ENCODE results near the gene PPP1CB. TPM values are rescaled to one million over a fixed set of nuclear protein-coding genes. Genes with fewer than 3 reads are reported as not detected.
"Not testable (repeated sequence)": the region's sequence is repeated elsewhere in the genome, so short reads cannot be mapped to it uniquely, and the experiment has no call there.

Gene PPP1CB
- total RNA-seq, 1 donor from 2014 or later = 272 TPM

DNA sequence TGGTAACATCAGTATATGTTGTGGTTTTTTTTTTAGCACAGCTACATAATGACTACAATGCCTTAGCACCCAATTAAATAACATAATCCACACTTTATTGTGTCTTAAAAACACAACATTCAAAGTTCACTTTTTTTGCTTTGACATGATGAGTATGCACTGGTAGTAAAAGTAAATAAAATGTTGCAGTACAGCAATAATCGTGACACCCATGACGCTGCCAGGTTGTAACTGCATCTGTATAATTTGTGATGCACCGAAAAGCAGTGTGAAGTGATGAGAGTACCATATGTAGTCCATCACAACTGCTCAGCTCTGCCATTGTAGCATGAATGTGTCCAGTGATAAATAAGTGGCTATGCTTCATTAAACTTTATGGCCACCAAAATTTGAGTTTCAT, 15.7 kb downstream of the PPP1CB start:
- no peaks in the 10 kb centered on the region for H3K27me3 Mint-ChIP-seq (ENCODE audit: low read depth)
- H3K9me3 Mint-ChIP-seq = no peaks in the 10 kb centered on the region
- intact Hi-C loops (cut with micrococcal nuclease) = no loop called here
- H3K4me1 Mint-ChIP-seq (ENCODE audit: low read depth) = peaks cover 40% of the 10 kb centered on the region
- H3K36me3 Mint-ChIP-seq (ENCODE audit: low read depth) = peaks cover 48% of the 10 kb centered on the region
- DNase-seq (ENCODE audit: low spot score) = no peak
- H3K4me3 Mint-ChIP-seq (ENCODE audit: low read depth) = no peak overlapping the region
- H3K27ac Mint-ChIP-seq = no peak overlapping the region

DNA sequence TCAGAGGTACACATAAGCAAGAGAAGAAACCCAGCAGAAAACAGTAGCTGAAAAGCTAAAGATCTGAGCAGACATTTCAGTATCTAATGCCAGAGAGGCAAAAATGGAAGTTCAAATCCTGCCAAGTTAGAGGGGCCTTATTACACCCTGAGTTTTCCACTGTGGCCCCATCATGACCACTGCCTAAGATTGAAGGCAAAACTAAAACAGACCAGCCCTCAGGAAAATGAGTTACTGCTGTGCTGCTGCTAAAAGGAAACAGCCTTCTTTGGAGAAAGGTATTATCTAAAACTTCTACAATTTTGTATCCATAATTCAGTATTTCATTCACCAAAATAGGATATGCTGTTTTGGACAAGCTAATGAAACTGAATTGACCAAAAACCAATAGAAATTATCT, 16.8 kb downstream of the PPP1CB start:
- intact Hi-C loops (cut with micrococcal nuclease) = no loop called here
- no peak for DNase-seq (ENCODE audit: low spot score)
- Mint-ChIP-seq H3K27ac (no peak overlapping the region), H3K4me1 (ENCODE audit: low read depth) (peaks cover 43% of the 10 kb centered on the region), H3K9me3 (no peaks in the 10 kb centered on the region), H3K27me3 (ENCODE audit: low read depth) (no peaks in the 10 kb centered on the region), H3K4me3 (ENCODE audit: low read depth) (no peak overlapping the region), H3K36me3 (ENCODE audit: low read depth) (peaks cover 41% of the 10 kb centered on the region)

DNA sequence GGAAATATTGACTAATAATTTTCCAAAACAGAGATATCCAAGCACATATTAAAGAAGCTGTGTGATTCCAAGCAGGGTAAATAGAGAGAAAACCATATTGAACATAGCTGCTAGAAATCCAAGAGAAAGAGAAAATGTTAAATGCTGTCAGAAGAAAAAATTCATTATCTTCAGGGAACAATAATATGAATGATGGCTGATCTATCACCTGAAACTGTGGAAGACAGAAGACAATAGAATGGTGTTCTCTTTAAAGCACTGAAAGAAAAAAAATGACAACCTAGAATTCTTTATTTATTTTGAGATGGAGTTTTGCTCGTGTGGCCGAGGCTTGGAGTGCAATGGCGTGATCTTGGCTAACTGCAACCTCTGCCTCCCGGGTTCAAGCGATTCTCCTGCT, 17.3 kb downstream of the PPP1CB start:
- no peaks in the 10 kb centered on the region for H3K27me3 Mint-ChIP-seq (ENCODE audit: low read depth)
- peaks cover 42% of the 10 kb centered on the region for H3K4me1 Mint-ChIP-seq (ENCODE audit: low read depth)
- DNase-seq (ENCODE audit: low spot score) = no peak
- intact Hi-C loops (cut with micrococcal nuclease) = no loop called here
- H3K36me3 Mint-ChIP-seq (ENCODE audit: low read depth) = peaks cover 37% of the 10 kb centered on the region
- H3K4me3 Mint-ChIP-seq (ENCODE audit: low read depth) = no peak overlapping the region
- H3K9me3 Mint-ChIP-seq = no peaks in the 10 kb centered on the region
- no peak overlapping the region for H3K27ac Mint-ChIP-seq

DNA sequence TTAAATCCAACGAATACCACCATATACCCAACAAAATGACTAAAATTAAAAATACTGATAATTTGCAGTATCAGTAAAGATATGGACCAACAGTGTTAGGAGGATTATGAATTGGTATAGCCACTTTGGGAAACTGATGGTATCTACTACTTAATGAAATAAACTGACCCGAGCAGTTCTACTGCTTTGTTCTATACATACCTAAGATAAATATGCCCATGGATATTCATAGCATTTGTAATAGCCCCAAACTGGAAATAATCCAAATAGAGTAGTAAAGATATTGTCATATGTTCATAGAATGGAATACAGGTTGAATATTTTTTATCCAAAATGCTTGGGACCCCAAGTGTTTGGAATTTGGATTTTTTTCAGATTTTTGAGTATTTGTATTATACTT, 20.7 kb downstream of the PPP1CB start:
- intact Hi-C loops (cut with micrococcal nuclease) = no loop called here
- Mint-ChIP-seq H3K4me3 (ENCODE audit: low read depth) (no peak overlapping the region), H3K27me3 (ENCODE audit: low read depth) (no peaks in the 10 kb centered on the region), H3K4me1 (ENCODE audit: low read depth) (peaks cover 39% of the 10 kb centered on the region), H3K27ac (no peak overlapping the region), H3K9me3 (no peaks in the 10 kb centered on the region), H3K36me3 (ENCODE audit: low read depth) (peaks cover 39% of the 10 kb centered on the region)
- no peak for DNase-seq (ENCODE audit: low spot score)

DNA sequence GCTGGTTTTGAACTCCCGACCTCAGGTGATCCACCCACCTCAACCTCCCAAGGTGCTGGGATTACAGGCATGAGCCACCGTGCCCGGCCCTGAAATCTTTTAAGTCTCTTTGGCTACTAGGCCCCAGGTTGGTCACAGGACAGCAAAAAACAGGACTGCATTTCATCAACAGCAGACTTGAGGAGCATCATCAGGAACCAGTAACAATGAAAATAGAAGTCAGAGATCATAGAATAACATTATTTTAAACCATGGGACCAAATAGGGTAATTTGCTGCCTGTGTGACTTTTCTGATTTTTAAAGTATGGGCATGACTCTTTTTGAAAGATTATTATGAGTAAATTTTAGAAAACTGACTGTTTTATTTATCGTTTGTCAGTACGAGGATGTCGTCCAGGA, 24.8 kb downstream of the PPP1CB start:
- H3K4me1 Mint-ChIP-seq (ENCODE audit: low read depth) = peaks cover 23% of the 10 kb centered on the region
- DNase-seq (ENCODE audit: low spot score) = no peak
- H3K36me3 Mint-ChIP-seq (ENCODE audit: low read depth) = peaks cover 49% of the 10 kb centered on the region
- H3K27me3 Mint-ChIP-seq (ENCODE audit: low read depth) = no peaks in the 10 kb centered on the region
- no peak overlapping the region for H3K27ac Mint-ChIP-seq
- H3K4me3 Mint-ChIP-seq (ENCODE audit: low read depth) = no peak overlapping the region
- H3K9me3 Mint-ChIP-seq = no peaks in the 10 kb centered on the region
- intact Hi-C loops (cut with micrococcal nuclease) = no loop called here

DNA sequence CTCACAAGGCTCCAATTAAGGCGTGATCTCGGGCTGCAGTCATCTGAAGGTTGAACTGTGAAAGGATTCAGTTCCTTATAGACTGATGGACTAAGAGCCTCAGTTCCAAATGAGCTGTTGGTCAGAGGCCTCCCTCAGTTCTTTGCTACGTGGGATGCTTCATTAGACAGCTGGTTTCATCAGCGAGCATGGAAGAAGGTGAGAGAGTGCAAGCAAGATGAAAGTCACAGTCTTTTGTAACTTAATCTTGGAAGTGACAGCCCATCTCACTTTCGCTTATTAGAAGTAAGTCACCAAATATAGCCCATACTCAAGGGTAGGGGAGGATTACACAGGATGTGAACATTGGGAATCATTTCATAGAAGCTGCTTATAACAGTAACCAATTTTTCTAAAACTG, 26.8 kb downstream of the PPP1CB start:
- H3K4me1 Mint-ChIP-seq (ENCODE audit: low read depth) = peaks cover 16% of the 10 kb centered on the region
- H3K27ac Mint-ChIP-seq = no peak overlapping the region
- no peaks in the 10 kb centered on the region for H3K27me3 Mint-ChIP-seq (ENCODE audit: low read depth)
- H3K36me3 Mint-ChIP-seq (ENCODE audit: low read depth) = peaks cover 62% of the 10 kb centered on the region
- no peaks in the 10 kb centered on the region for H3K9me3 Mint-ChIP-seq
- DNase-seq (ENCODE audit: low spot score) = no peak
- intact Hi-C loops (cut with micrococcal nuclease) = no loop called here
- H3K4me3 Mint-ChIP-seq (ENCODE audit: low read depth) = no peak overlapping the region

DNA sequence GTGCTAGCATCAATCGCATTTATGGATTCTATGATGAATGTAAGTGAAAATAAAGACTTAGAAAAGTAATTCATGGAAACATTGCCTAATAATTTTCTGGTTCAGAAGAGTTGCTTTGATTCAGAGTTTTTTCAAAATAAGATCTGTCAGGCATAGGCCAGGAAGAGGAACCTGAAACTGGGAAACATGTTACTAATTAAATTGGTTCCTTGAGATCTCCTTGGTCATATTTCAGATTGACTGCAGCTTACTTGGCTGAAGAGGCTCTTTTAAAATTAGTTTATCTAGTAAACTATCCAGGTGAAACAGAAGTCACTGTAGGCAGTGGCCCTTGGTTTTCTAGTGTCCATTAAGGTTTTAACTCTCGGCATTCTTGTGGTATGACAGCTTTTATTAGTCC, 27.4 kb downstream of the PPP1CB start:
- Mint-ChIP-seq H3K4me3 (ENCODE audit: low read depth) (no peak overlapping the region), H3K9me3 (no peaks in the 10 kb centered on the region), H3K27ac (no peak overlapping the region), H3K4me1 (ENCODE audit: low read depth) (peaks cover 15% of the 10 kb centered on the region), H3K36me3 (ENCODE audit: low read depth) (peaks cover 68% of the 10 kb centered on the region), H3K27me3 (ENCODE audit: low read depth) (no peaks in the 10 kb centered on the region)
- DNase-seq (ENCODE audit: low spot score) = no peak
- intact Hi-C loops (cut with micrococcal nuclease) = no loop called here

DNA sequence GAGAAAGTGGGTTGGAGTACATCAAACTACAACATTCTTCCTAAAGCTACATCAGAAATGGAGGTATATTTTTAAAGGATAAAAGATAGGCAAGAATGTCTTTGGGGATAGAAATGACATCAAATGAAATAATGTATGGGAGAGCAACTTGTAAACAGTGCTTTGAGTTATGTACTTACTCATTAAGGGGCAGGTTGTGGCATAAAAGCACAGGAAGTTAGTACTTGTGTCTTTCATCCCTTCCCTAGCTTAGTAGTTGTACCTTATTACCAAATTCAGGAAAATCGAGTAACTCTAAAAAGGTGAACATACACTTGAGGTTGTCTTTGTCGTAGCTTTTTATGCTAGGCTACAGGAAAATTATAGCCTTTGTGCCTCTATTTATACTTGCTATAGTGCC, 28.9 kb downstream of the PPP1CB start:
- intact Hi-C loops (cut with micrococcal nuclease) = no loop called here
- H3K4me1 Mint-ChIP-seq (ENCODE audit: low read depth) = peaks cover 14% of the 10 kb centered on the region
- no peaks in the 10 kb centered on the region for H3K27me3 Mint-ChIP-seq (ENCODE audit: low read depth)
- peaks cover 73% of the 10 kb centered on the region for H3K36me3 Mint-ChIP-seq (ENCODE audit: low read depth)
- no peak overlapping the region for H3K27ac Mint-ChIP-seq
- H3K9me3 Mint-ChIP-seq = no peaks in the 10 kb centered on the region
- DNase-seq (ENCODE audit: low spot score) = no peak
- no peak overlapping the region for H3K4me3 Mint-ChIP-seq (ENCODE audit: low read depth)

DNA sequence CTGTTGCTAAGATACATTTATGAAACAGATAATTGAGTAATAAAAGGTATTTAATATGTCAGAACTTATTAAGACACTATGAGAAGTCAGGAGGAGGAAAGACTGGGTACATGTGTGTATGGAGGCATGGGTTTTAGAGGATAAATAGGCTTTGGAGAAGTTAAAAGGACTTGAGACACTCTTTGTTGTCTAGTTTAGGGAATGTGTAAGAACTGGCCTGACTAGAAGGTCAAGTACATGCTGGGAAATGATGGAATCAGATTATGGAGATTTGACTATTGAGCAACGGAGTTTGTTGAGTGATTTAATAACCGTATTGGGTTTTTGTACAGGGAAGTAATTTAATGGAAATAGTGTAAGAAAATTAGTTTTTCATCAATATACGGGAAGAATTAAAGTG, 30.8 kb downstream of the PPP1CB start:
- Mint-ChIP-seq H3K4me1 (ENCODE audit: low read depth) (peaks cover 8% of the 10 kb centered on the region), H3K9me3 (no peaks in the 10 kb centered on the region), H3K36me3 (ENCODE audit: low read depth) (peaks cover 65% of the 10 kb centered on the region), H3K27ac (no peak overlapping the region), H3K4me3 (ENCODE audit: low read depth) (no peak overlapping the region), H3K27me3 (ENCODE audit: low read depth) (no peaks in the 10 kb centered on the region)
- intact Hi-C loops (cut with micrococcal nuclease) = no loop called here
- DNase-seq (ENCODE audit: low spot score) = no peak

DNA sequence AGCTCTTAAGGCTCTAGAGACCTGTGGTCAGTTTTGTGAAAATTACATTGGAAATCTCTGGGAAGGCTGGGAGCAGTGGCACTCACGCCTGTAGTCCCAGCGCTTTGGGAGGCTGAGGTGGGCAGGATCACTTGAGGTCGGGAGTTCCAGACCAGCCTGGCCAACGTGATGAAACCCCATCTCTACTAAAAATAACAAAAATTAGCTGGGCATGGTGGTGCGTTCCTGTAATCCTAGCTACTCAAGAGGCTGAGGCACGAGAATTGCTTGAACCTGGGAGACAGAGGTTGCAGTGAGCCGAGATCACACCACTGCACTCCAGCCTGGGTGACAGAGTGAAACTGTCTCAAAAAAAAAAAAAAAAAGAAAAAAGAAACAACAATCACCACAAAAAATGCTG, 32.9 kb downstream of the PPP1CB start:
- H3K4me3 Mint-ChIP-seq (ENCODE audit: low read depth); H3K27me3 Mint-ChIP-seq (ENCODE audit: low read depth); H3K9me3 Mint-ChIP-seq; intact Hi-C loops (cut with micrococcal nuclease); DNase-seq (ENCODE audit: low spot score); H3K27ac Mint-ChIP-seq; H3K4me1 Mint-ChIP-seq (ENCODE audit: low read depth): not testable (repeated sequence)
- peaks cover 66% of the 10 kb centered on the region for H3K36me3 Mint-ChIP-seq (ENCODE audit: low read depth)

DNA sequence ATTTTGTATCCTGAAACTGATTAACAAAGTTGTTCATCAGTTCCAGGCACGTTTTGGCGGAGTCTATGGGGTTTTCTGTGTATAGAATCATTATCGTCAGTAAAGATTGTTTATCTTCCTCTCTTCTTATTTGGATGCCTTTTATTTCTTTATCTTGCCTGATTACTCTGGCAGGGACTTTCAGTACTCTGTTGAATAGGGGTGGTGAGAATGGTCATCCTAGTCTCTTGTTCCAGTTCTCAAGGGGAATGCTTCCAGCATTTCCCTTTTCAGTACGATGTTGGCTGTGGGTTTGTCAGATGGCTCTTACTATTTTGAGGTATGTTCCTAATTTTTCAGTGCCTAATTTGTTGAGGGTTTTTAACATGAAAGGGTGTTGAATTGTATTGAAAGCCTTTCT, 45.0 kb downstream of the PPP1CB start:
- intact Hi-C loops (cut with micrococcal nuclease) = no loop called here
- no peak for DNase-seq (ENCODE audit: low spot score)
- Mint-ChIP-seq H3K27me3 (ENCODE audit: low read depth) (no peaks in the 10 kb centered on the region), H3K4me3 (ENCODE audit: low read depth) (no peak overlapping the region), H3K9me3 (peaks cover 11% of the 10 kb centered on the region), H3K27ac (no peak overlapping the region), H3K4me1 (ENCODE audit: low read depth) (peaks cover 14% of the 10 kb centered on the region), H3K36me3 (ENCODE audit: low read depth) (peaks cover 76% of the 10 kb centered on the region)

DNA sequence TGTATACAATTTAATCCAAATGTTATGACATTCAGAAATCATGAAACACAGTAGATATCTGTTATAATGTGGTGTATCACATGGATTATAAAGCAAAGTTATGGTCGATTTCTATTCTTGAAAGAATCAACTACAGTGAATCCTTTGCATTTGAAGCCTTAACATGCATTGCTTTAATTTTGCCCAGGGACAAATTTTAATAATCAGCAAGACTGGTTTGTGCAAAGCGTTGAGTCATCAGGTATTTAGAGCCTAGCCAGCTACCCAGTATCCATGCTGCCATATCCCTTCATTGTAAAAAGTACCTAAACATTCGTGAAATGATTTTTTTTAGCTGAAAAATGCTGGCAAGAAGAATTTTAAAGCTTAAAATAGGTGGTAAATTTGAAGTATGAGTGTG, 50.1 kb downstream of the PPP1CB start:
- peaks cover 76% of the 10 kb centered on the region for H3K36me3 Mint-ChIP-seq (ENCODE audit: low read depth)
- DNase-seq (ENCODE audit: low spot score) = no peak
- no peak overlapping the region for H3K4me3 Mint-ChIP-seq (ENCODE audit: low read depth)
- no peaks in the 10 kb centered on the region for H3K27me3 Mint-ChIP-seq (ENCODE audit: low read depth)
- no peak overlapping the region for H3K27ac Mint-ChIP-seq
- intact Hi-C loops (cut with micrococcal nuclease) = no loop called here
- peaks cover 8% of the 10 kb centered on the region for H3K4me1 Mint-ChIP-seq (ENCODE audit: low read depth)
- H3K9me3 Mint-ChIP-seq = peaks cover 5% of the 10 kb centered on the region

DNA sequence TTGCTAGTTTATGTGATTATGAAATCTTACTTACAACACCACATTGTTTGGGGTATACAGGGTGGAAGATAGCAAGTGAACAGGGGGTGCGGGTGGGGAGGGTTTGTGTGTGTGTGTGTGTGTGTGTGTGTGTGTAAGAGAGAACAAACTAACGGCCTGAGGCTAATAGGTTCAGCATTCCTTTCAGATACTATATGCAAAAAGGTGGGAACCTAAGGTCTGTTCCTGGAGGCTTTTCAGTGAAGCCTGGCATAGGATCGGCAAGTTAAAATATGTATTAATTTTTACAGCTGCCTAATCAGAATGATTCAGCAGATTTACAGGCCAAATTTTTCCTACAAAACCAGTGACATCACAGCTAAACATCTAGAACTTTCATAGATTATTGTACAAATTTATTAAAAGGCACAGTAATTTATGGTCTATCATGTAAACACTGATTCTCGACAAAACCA, 51.4 kb downstream of the PPP1CB start:
- no peaks in the 10 kb centered on the region for H3K4me1 Mint-ChIP-seq (ENCODE audit: low read depth)
- H3K4me3 Mint-ChIP-seq (ENCODE audit: low read depth) = no peak overlapping the region
- DNase-seq (ENCODE audit: low spot score) = no peak
- H3K36me3 Mint-ChIP-seq (ENCODE audit: low read depth) = peaks cover 66% of the 10 kb centered on the region
- no peaks in the 10 kb centered on the region for H3K9me3 Mint-ChIP-seq
- intact Hi-C loops (cut with micrococcal nuclease) = no loop called here
- H3K27me3 Mint-ChIP-seq (ENCODE audit: low read depth) = no peaks in the 10 kb centered on the region
- no peak overlapping the region for H3K27ac Mint-ChIP-seq

DNA sequence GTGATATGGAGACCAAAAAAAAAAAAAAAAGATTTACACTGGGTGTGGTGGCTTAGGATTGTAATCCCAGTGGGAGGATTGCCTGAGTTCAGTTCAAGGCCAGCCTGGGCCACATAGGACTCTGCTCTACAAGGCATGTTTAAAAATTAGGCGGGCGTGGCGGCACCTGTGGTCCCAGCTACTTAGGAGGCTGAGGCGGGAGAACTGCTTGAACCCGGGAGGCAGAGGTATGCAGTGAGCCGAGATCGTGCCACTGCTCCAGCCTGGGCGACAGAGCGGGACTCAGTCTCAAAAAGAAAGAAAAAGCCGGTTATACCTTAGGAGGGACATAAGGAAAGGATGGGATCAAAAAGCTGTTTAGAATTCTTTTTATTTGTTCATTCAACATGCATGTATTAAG, 58.3 kb downstream of the PPP1CB start:
- peaks cover 19% of the 10 kb centered on the region for H3K36me3 Mint-ChIP-seq (ENCODE audit: low read depth)
- DNase-seq (ENCODE audit: low spot score) = no peak
- H3K9me3 Mint-ChIP-seq = no peaks in the 10 kb centered on the region
- H3K27ac Mint-ChIP-seq = no peak overlapping the region
- peaks cover 3% of the 10 kb centered on the region for H3K27me3 Mint-ChIP-seq (ENCODE audit: low read depth)
- intact Hi-C loops (cut with micrococcal nuclease) = loop anchor here (1.0 to 5.0 kb wide), 4 partner anchors 61 to 243 kb away; partner anchors contain the start of gene TRMT61B
- peaks cover 9% of the 10 kb centered on the region for H3K4me1 Mint-ChIP-seq (ENCODE audit: low read depth)
- H3K4me3 Mint-ChIP-seq (ENCODE audit: low read depth) = peak overlapping the region; percentile 72
